ENCODE data around the gene SH2D6.

The SH2D6 gene

DNA sequence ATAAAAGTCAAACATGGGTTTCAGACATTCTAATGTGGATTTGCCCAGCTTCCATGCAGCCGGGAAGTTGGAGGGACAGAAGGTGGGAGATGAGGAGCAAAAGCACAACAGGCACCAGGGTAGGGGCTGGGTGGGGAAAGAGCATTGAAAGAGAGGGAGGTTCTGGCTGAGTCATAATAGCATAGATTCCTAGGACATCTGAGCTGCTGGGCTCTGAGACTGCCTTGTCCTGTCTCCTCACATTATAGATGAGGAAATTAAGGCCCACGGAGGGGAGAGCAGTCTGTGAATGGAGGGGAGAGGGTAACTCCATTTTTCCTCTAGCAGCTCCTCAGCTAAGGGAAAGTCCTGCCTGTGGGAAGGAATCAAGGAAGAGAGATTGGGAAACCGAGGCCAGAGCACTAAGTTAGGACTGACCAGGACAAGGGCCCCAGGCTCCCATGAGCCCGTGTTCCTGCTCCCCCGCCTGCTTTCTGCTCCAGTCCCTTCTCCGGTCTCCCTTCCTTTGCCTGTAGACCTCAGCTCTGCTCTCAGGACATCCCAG is 26.2 kb downstream of the SH2D6 start:
- DNase-seq, result no peak

DNA sequence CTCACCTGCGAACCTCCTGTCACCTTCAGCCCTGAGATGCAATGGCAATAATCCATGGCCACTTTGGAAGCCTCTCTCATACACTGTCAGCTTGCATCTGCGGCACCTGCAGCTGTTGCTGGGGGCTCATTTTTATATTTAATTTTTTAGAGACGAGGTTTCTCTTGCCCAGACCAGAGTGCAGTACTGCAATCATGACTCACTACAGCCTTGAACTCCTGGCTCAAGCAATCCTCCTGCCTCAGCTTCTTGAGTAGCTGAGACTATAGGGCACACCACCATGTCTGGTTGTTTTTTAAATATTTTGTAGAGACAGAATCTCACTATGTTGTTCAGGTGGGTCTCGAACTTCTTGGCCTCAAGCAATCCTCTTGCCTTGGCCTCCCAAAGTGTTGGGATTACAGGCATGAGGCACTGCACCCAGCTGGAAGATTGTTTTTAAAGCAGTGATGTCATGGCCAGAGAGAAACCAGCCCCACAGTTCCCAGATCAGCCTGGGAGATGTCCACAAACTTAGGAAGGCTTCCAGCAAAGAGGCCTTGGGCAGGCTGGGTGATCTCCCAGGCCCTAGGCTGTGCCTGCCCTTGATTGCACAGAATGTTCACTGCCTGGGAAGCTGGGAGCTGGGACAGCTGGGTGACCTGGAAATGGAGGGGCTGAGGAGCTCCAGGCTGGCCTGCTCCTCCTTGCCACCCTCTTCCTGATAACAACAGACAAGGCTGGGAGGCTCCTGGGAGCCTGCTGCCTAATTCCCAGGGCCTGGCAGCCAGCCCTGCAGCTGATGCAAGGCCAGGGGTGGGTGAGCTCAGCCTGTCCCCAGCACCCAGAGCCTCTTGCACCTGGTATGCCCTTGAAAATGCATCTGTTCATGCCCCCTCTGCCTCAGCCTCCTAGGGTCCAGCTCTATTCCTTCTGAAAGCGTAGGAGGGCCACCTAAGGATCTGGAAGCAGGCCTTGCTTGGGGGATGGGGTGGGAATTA is 27.1 kb downstream of the SH2D6 start:
- DNase-seq, result no peak

DNA sequence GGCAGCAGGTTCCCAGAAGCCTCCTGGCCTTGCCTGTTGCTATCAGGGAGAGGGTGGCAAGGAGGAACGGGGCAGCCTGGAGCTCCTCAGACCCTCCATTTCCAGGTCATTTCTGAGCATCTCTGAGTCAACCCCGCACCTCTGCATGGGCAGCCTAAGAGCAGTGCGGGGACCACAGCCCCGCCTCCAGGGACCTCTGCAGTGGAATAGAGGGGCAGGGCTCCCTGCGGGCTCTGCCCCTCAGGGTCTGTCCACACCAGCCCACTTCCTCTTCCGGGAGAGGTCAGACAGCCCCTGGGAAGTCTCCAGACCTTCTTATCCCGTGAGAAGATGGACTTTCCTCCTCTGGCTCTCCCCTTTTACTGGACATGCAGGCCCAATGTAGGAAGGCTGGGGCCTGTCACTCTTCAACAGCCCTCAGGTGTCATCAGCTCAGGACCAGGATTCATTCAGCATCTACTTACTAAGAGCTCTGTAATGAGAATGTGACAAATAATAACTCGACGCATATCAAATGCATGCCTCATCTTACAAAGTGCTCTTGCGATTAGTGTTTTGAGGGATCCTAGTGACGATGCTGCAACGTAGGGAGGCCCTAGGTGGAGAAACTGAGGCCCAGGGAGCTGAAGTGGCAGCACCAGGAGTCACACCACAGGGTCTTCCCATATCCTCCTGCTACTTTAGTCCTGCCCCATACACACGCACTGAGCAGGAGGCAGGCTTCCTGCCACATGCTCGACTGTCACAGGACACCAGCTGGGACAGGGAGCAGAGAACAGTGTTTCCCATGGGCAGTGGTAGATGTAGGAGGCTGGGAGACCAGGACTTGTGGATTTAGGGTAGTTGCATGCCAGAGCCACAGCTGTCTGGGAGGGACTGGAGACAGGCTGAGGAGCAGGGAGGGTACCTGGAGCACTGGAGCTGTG is 28.0 kb downstream of the SH2D6 start:
- no peak for DNase-seq

DNA sequence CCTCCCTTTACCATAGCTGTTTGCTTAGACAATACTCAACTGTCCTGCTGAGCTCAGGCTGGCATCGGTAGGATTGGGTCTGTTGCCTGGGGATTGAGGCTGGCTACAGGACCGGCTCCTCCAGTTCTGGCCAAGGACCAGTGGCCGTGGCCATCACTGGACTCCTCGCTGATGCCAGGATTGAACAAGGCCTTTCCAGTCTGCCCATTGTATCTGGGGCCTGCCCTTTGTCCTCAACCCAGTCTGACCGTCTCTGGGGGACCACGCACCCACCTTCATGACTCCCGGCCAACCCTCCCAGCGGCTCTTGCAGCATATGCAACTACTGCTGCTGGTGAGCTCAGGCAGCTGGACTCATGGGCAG is 28.7 kb downstream of the SH2D6 start:
- no peak for DNase-seq

DNA sequence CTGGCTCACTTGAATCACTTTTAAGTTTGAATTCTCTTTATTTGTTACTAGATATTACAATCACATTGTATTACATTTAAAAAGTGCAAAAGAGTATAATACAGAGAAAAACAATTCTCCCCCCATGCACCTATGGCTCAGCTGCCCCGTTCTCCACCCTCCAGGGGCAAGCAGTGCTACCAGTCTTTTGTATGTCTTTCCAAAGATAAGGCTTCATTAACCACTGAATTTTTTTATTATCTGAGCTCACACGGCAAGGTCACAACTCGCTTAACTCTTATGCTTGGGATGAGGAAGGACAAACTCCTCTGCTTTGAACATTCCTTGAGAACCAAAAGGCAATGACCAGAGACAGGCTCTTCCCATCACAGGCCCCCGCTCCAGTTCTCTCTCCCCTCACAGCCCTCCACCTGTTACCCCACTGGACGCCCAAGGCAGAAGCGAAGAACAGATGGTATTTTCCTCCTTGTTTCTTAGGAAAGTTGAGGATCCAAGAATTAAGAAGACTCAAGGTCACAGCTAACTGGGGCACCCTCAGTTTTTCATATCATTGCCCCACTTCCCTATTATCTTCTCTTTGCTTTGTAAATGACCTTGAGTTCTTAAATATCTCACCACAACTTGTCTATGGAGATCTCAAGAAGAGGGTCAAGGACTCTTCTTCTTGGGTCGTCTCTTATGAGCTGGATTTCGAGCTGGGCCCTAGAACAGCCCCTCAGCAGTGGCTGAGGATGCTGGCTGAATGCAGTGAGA is 30.1 kb downstream of the SH2D6 start:
- DNase-seq, result no peak

DNA sequence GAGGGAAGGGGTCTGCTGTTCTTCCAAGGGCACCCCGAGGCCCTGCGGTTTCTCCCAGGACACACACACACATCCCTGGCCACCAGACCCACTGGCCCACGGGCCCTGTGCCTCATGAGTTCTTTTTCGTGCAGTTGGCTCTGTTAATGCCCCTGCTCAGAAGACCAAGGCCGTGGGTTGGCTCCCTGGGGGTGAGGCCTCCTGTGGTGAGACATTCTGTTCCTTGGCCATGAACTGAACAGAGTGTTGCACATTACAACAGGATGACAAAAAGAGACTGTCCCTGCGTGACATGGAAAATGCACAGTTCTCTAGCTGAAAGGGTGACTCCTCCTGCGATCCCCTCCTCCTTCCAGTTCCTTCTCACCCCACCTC is 30.7 kb downstream of the SH2D6 start:
- DNase-seq, result no peak

DNA sequence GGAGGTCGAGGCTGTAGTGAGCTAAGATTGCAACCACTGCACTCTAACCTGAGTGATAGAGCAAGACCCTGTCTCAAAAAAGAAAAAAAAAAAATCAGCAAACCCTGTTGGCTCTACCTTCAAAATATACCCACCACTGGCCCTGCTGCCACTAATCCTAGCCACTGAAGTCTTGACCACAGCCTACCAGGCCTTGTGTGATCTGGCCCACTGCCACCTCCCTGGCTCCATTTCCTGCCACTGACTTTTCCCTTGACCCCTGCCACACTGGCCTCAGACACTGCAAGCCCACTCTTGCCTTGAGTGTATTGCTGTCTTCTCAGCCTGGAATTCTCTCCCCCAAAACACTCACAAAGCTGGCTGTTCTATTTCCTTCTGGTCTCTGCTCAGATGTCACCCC is 33.7 kb downstream of the SH2D6 start:
- DNase-seq, result no peak

DNA sequence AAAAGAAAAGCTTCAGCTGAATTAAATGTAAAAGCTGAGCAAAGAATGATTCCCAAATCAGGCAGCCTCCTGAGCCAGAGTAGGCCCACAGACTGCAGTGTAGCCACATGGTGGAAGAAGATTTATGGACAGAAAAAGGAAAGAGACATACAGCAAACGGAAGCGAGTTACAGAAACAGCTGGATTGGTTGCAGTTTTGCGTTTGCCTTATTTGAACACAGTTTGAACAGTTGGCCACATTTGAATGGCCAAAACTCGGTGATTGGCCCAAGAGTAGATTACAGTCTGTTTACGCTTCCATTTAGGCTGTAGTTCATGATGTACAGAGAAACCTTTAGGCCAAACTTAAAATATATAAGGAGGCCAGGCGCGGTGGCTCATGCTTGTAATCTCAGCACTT is 35.1 kb downstream of the SH2D6 start:
- DNase-seq, result no peak

DNA sequence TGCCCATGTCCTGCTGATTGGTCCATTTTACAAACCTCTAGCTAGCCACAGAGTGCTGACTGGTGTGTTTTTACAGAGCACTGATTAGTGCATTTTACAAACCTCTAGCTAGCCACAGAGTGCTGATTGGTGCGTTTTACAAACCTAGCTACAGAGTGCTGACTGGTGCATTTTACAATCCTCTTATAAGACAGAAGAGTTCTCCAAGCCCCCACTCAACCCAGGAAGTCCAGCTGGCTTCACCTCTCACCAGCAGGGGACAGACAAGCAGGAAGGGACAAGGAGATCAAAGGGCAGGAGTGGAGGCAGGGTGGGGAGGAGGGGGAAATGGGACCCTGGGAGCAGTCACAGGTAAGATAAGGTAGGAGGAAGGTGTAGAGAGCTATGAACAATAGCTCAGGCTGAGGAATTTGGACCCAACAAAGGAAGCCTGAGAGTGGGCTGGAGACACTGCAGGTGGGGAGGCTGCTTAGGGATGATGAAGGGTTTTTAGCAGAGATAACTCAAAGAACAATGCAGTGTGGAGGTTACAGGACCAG is 37.1 kb downstream of the SH2D6 start:
- no peak for DNase-seq

DNA sequence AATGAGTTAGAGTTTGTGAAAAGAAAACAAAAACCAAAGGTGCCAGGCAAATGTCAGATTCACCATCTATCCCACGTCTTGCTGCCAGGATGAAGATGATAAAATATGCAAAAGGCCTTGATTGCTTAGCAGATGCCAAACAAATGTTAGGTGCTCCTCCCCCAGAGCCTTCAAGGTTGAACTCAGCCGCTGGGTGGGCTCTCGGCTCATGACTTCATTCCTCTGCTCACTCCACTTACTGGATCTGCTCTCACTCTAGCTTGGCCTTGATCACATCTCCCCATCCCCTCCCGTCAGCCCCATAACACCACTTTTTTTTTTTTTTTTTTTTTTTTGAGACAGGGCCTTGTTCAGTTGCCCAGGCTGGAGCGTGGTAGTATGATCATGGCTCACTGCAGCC is 38.5 kb downstream of the SH2D6 start:
- no peak for DNase-seq

DNA sequence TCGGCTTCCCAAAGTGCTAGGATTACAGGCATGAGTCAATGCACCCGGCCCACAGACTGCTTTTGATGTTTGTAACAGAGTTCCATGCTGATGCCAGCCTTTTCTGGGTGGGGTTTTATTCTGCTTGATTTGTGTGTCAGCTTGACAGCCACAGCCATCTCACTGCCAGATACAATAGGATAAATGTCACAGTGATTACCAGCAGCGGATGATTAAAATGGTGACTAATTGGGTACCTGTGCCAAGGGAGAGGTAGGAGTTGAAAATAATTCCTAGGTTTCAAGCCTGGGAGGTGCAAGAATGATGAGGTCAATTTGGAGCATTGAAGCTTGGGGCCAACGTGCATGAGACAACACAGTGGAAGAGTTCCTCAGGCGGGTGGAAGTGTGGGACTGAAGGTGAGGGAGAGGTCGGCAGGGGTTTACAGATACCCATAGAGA is 39.4 kb downstream of the SH2D6 start:
- DNase-seq, result no peak

DNA sequence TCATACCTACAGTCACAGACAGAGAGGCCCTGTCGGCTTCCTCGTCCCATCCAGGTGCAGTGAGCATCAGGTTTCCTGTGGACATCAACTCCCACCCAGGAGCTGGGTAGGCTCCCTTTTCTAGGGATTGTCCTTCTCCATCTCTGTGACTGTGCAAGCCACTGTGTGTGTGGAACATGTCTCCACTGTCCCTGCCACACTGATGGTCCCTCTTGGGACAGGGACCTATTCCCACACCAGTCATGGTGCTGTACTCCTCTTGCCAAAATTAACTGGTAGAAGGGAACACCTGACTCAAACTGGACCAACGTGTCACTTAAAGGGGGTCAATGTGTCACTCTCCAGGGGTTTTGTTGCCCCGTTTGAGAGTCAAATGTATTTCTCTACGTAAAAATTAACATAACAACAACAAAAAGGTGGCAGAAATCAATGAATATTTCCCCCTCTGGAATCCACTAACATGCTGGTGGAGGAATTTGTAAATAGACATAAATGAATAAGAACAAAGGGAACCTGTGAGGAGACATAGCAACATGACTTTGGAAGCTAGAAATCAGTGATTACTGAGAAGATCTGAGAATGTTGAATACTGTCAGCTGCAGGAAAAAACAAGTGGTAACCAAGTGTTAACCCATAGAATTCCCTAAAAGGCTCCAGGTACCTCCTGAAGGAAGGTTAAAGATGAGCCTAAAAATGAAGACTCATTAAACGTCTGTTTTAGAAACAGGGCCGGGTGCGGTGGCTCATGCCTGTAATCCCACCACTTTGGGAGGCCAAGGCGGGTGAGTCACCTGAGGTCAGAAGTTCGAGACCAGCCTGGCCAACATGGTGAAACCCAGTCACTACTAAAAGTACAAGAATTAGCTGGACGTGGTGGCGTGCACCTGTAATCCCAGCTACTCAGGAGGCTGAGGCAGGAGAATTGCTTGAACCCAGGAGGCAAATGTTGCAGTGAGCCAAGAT is 40.4 kb downstream of the SH2D6 start:
- DNase-seq, result no peak

DNA sequence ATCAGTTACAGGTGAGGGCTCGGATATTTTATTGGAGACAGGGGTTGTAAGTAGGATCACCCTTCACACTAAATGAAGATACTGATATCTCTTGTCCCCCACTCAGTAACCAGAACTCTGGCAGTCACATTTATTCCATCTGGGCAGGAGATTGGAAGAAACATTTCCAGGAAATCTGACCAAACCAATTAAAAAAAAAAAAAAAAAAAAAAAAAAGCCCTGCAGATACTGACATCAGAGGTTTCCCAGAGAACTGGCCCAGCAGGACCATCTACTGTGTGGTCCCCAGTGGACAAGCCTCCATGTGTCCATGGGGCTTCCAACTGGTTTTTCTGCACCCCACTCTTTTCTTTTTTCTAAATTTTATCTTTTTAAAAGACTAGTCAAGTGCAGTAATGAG is 41.3 kb downstream of the SH2D6 start:
- no peak for DNase-seq

DNA sequence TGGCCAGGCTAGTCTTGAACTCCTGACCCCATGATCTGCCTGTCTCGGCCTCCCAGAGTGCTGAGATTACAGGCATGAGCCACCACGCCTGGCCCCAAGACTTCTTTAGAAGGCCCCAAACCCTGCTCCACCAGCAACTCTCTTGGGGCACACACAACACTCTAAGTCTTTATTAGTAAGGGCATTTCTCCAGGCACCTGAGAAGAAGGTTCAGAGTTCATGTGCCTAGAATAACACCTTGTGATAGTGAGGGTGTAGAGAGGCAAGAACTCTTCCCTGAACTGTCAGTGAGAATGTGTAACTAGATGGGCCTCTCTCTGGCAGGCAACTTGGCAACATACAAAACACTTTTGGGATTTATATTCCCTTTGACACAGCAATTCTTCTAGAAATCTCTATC is 43.8 kb downstream of the SH2D6 start:
- no peak for DNase-seq

DNA sequence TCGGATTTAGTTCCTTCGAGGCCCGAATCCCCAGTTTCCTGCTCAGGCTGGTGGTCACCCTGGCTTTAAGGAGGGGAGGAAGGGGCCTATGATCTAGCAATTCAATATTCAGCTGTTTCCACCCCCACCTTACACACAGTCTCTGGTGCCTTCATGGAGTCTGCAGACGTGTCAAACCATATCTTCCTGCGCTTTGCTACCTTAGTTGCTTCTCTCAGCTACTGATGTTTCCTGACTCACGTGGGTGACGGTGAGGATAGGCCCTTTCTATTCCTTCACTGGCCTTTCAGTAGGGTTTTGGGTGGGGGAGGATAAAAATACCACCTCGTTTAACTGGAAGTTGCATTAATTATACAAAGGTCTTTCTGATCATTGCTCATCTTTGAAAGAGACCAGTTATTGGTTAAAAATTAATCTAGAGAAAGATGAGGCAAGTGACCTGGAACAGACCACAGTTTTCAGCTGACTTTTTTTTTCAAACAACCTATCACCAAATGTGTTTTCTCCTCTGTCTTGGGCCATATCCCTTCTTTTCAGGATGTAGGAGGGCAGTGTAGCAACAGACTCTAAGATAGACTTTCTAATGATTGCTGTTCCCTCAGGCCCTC is 49.7 kb downstream of the SH2D6 start:
- DNase-seq, result no peak

DNA sequence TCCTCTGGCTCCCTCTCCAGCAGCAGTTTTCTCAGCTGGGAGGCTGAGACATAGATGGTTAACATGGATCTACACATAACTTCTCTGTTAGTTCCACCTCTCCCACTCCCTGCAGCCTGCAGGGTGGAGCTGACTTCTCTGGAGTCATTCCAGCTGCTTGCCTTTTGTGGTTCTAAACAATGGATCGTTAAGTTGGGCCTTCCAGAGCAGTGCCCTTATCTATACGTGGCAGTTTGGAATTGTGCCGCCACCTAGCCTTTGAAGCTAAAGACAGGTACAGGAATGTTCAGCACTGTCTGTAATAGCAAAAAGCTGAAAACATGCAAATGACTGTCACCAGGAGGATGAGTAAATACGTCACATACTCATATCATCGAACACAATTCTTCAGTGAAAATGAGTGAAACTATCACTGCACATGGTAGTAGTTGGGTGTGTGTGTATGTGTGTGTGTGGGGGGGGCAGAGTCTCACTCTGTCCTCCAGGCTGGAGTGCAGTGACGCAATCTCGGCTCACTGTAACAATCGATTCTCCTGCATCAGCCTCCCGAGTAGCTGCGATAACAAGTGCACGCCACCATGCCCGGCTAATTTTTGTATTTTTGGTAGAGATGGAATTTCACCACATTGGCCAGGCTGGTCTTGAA is 50.3 kb downstream of the SH2D6 start:
- no peak for DNase-seq

DNA sequence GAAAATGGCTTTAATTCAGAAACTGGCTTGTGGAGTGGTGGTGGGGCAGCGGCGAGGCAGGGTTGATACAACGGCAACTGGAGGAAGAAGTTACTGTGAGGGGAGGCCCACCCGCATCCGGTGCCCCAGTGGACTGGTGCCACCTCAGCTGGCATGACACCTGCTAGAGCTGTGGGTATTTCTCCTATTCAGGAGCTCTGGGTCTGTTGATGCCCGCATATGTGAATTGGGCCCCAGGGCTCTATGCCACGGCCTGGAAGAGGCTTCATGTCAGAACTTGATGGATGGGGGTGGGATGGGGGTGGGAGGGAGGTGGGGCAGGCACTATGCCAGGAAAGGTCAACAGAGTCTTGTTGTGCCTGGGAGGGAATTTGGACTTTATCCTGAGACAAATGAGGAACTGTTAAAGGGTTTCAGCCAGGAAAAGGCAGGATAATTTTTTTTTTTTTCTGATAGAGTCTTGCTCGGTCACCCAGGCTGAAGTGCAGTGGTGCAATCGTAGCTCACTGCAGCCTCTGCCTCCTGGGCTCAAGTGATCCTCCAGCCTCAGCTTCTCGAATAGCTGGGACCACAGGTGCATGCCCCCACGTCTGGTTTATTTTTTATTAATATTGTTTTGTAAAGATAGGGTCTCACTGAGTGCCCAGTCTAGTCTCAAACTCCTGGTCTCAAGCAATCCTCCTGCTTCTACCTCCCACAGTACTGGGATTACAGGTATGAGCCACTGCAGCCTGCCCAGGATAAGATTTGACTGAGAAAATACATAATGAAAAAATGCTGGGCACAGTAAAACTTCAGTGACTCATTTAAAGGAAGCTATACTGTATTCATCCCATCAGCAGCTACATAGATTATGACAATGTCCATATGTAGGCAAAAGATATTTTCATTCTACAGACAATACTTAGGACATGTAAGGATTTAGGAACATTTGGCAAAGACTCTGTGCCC is 52.6 kb downstream of the SH2D6 start:
- no peak for DNase-seq

DNA sequence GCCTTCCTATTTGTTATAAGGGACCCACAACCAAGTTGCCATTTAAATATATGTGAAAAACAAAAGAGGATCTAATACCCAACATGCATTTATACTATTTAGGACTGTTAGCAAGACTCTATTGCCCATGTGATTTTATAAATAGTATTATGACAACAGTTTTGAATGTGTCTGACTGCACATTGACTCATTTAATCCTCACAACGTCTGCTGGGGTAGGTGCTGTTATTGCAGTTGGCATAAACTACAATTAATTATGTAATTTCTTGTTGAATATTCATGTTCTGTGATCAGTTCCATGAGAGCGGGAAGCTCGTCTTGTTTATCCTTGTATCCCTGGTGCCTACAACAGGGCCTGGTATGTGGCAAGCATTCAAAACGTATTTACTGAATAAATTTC is 53.7 kb downstream of the SH2D6 start:
- no peak for DNase-seq
